ENCODE measurements around the gene UVSSA.
"Not testable (repeated sequence)": the region's sequence is repeated elsewhere in the genome, so short reads cannot be mapped to it uniquely, and the experiment has no call there.

The UVSSA gene

GRCh38 chr4:1379801-1380331, 32.9 kb downstream of the UVSSA start:
- no peak for DNase-seq

DNA sequence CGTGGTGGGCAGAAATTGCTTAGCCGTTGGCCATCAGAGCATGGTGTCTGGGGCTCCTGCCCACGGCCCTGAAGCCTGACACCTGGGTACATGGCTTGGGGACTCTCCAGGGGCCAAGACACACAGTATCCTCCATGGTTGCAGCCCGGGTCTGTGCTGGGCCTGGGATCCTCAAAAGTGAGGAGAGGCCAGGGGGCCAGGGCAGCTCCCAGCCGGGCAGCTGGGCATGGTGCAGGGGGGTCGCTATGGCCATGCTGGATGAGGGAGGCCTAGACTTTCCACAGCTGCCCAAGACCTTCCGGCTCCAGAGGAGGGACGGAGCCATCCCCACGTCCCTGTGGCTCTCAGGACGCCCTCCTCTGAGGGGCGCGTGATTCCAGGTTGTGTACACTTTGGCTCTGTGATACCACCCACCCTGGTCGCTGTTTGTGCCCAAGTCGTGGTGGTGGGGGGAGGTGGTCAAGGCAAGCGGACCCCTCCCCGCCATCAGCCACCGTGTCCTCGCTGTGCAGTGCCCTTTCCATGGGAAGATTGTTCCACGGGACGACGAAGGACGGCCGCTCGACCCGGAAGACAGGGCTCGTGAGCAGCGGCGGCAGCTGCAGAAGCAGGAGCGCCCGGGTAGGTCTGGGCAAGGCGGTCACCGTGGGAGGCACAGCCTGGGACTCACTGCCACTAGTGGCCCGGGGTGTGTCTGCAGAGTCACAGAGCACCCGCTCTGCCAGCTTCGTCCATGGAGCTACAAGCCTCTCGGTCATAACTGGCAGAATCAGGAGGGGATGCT, 33.6 kb downstream of the UVSSA start:
- no peak for DNase-seq

GRCh38 chr4:1381181-1381621, 34.2 kb downstream of the UVSSA start:
- DNase-seq = no peak

- DNase-seq = no peak
These were observed 35.0 kb downstream of the UVSSA start for GRCh38 chr4:1381944-1382541.

DNA sequence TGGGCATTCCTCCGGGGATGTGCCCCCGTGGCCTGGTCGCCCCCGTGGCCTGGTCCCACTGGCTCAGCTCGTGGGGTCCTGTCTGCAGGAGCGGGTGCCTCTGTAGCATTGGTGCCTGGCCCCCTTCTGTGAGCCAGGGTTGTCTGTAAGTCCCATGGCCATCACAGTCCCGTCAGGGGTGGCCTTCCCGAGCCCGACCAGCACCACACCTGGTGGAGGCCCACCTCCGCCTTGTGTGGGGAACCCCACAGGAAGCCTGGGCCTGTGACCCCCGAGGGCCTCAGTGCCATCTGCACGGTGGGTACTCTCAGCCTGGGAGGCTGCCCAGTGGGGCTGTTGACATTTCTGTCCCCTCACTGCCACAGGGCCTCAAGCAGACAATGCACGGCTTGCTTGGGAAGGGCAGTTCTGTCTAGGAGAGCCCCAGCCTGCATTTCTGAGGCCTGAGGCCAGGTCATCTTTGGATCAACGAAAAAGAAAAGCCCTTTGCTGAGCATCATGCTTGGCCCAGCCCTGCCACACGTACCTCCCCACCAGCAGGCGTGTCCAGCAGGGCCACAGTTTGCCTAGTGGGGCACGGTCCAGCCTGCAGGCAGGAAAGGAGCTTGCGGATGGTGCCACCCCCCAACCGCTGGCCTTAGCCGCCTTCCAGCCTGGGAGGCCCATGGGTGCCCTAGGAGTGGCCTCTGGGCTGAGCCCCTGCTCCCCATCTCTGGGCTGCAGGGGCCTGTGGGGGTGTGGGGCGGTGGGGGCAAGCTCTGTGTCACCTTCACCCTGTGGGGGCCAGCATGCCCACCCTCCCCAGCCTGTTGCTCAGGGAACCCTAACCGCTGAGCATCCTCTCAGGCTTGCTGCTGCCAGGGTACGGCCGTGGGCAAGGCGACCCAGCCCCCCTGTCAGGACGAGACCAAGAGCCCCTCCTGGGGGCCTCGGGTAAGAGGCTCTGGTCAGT, 36.0 kb downstream of the UVSSA start:
- no peak for DNase-seq

DNA sequence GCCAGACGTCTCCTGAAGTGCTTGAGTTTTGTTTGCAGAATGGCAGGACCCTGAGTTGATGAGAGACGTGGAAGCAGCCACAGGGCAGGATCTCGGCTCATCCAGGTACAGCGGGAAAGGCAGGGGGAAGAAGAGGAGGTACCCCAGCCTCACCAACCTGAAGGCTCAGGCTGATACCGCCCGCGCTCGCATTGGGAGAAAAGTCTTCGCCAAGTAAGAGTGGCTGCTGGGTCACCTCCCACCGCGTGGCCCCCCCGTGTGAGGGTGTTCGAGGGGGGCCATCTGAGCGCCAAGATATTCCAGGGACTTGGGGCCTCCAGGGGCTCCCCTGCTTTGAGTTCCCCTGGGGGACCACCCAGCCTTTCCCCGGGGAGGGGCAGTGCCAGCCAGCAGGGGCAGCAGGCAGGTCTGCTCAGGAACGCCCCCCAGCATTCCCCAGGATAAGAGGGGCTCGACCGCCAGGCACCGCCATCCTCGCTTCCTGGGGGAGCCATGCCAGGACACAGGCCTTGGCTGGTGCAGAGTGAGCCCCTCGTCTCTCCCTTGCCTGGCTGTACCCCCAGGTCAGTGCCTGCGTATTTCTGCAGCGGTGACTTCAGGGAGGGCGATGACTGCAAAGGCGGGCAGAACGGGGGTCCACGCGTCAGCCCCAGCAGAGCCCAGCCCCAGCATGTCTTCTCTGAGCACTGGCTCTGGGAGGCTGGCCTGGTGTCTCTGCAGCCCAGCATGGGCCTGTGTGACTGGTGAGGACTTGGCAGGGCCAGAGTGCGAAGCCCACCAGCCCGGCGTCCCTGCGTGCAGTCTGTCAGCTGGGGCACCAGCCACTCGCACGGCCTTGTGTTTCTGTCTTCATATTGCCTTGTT, 37.0 kb downstream of the UVSSA start:
- DNase-seq = no peak

- DNase-seq = no peak
These were observed 37.8 kb downstream of the UVSSA start for GRCh38 chr4:1384675-1385372.

DNA sequence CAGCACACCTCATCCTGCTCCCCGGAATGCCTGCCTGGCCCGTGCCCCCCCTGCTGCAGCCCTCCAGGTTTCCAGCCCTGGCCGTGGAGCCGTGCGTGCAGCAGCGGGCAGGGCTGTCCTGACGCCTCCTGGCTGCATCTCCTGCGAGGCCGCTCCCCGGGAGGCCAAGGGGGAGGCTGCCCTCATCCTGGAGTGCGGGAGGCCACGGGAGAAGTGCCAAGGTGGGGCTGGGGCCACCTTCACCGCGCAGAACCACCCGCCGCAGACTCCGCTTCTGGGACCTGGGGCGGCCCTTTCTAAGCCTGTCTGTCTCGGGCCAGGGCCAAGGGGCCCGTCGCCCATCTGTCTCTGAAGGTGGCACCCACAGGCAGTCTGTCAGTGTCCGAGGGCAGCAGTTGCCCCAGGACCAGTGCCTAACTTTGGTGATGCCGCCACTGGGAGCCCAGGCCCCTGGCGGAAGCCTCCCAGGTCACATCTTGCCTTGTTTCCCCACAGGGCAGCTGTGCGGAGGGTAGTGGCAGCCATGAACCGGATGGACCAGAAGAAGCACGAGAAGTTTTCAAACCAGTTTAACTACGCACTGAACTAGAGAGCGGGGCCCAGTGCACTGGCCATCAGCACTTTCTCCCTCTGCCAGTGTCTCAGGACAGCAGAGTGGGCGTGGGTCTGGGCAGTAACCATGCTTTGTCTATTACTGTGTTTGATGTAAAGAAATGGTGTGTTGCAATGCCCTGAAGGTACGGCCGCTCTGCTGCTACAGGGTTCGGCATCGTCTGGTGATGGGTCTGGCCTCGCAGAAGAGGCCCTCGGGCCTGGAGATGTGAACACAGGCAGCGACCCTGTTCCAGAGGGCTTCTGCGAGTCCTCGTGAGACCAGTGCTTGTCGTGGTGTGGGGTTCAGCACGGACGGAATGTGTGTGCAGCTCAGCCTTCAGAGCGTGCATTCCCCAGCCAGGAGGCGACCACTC, 38.6 kb downstream of the UVSSA start:
- DNase-seq = no peak

GRCh38 chr4:1393363-1393762, 46.4 kb downstream of the UVSSA start:
- DNase-seq = not testable (repeated sequence)

DNA sequence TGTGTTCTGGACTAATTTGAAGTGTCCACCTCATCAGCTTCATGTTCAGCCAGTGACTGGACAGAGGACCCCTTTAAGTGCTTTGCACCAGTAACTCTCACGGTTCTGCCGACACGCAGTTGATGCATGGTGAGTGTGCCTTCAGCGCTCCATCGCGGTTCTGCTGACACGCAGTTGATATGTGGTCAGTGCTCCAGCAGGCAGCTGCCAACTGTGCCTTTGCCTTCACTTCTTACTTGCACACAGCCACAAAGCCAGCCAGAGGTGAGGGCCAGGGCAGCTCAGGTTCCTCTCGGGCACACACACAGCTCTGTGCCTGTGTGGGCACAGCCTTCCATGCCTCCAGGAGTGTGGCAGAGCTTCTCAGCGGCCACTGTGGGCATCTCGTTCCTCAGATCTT, 46.9 kb downstream of the UVSSA start:
- DNase-seq = no peak

GRCh38 chr4:1394554-1395388, 47.8 kb downstream of the UVSSA start:
- not testable (repeated sequence) for DNase-seq

GRCh38 chr4:1395389-1395820, 48.4 kb downstream of the UVSSA start:
- not testable (repeated sequence) for DNase-seq

DNA sequence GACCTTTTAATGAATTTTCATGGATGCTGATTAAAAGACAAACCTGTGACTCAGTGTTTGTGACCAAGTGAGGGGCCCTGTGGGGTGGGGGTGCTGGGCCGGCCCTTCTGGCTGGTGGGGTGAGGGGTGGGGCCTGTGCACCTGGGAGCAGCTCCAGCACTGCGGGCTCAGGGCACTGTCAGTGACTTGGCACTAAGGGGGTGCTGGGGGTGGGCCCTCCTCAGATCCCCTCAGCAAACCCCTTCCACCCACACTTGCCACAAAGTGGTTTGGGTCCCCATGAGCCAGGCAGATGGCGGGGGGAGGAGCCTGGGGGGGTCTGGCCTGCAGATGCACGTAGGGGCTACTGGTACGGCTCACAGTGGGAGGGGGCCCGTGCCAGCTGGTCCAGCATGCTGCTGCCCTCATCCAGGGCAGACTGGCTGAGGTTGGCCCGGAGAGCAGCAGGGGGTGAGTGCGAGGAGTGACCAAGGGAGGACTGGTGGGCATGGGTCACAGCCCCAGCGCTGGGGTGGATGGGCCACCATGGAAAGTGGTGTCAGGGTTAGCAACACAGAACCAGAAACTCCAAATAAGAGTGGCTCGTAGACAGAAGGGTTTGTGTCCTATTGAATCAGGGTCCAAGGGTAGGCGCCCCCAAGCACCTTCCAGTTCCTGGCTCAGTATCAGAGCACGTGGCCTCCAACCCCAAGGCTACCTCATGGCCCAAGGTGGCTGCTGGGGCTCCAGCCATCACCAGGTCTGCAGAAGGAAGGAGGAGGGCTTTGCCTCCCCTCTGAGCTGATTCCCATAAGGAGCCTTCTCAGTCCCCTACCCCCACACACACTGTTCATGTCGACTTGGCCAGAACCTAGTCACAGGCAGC, 49.2 kb downstream of the UVSSA start:
- no peak for DNase-seq

DNA sequence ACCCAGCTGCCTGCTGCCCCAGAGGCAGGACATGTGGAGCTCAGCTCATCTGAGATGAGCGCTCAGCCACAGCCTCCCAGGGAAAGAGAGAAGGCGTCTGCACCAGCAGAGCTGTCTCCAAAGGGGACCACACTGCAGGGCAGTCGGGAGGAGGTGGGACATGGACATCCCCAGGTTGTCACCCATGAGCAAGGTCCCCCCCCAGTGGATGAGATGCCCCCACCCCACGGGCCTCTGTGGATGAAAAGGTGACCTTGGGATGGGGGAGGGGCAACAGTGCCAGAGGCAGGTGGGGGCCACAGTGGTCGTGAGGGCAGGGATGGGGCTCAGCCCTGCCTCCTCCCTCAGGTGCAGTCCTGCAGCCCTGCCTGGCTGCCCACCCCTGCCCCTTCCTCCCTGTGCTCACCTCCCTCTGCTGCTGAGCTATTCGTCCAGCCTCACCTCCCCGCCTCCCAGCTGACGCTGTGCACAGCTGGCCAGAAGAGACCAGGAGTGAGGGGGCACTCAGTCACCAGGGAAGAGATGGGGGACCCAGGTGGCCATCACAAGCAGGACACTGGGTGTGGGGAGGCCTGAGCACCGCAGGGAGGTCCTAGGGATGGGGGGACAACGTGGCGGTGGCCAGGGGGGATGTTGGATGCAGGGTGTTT, 49.9 kb downstream of the UVSSA start:
- DNase-seq = no peak

GRCh38 chr4:1398681-1399507, 51.9 kb downstream of the UVSSA start:
- DNase-seq = no peak

- no peak for DNase-seq
These were observed 52.6 kb downstream of the UVSSA start for GRCh38 chr4:1399508-1400190.
